ENCODE measurements around the gene AGBL4.

Gene AGBL4

DNA sequence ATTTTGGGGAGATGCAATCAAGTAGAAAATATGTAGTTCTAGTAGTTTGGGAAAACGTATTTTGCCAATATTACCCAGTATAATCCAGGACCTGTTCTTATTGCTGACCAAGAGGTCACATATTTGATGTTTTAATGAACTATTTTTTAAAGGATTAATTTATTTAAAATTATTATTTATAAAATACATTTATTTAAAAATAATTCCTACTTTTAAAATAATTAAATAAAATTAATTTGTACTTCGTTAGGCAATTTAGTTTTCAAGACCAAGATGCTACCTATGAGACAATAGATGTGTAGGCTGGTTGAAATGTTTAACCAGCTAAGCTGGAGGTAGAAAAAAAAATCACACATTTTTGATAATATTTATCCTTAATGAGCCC lies 1106.7 kb downstream of the AGBL4 start (continued):
- TF ChIP-seq, protein P1, sequence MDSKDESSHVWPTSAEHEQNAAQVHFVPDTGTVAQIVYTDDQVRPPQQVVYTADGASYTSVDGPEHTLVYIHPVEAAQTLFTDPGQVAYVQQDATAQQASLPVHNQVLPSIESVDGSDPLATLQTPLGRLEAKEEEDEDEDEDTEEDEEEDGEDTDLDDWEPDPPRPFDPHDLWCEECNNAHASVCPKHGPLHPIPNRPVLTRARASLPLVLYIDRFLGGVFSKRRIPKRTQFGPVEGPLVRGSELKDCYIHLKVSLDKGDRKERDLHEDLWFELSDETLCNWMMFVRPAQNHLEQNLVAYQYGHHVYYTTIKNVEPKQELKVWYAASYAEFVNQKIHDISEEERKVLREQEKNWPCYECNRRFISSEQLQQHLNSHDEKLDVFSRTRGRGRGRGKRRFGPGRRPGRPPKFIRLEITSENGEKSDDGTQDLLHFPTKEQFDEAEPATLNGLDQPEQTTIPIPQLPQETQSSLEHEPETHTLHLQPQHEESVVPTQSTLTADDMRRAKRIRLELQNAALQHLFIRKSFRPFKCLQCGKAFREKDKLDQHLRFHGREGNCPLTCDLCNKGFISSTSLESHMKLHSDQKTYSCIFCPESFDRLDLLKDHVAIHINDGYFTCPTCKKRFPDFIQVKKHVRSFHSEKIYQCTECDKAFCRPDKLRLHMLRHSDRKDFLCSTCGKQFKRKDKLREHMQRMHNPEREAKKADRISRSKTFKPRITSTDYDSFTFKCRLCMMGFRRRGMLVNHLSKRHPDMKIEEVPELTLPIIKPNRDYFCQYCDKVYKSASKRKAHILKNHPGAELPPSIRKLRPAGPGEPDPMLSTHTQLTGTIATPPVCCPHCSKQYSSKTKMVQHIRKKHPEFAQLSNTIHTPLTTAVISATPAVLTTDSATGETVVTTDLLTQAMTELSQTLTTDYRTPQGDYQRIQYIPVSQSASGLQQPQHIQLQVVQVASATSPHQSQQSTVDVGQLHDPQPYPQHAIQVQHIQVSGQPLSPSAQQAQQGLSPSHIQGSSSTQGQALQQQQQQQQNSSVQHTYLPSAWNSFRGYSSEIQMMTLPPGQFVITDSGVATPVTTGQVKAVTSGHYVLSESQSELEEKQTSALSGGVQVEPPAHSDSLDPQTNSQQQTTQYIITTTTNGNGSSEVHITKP (tag by site-specific recombination; IDR thresholded peaks at IDR 0.05) = no peak
- TF ChIP-seq KLF10 (tag by site-specific recombination; IDR thresholded peaks at IDR 0.05) (no peak), ZNF341 (tag by site-specific recombination; IDR thresholded peaks at IDR 0.05; ENCODE audit: low read depth) (no peak), ZSCAN23 (tag by site-specific recombination; IDR thresholded peaks at IDR 0.05) (no peak), EGR2 (tag by site-specific recombination; IDR thresholded peaks at IDR 0.05; ENCODE audit: low read depth) (no peak)
- TF ChIP-seq, protein P2, sequence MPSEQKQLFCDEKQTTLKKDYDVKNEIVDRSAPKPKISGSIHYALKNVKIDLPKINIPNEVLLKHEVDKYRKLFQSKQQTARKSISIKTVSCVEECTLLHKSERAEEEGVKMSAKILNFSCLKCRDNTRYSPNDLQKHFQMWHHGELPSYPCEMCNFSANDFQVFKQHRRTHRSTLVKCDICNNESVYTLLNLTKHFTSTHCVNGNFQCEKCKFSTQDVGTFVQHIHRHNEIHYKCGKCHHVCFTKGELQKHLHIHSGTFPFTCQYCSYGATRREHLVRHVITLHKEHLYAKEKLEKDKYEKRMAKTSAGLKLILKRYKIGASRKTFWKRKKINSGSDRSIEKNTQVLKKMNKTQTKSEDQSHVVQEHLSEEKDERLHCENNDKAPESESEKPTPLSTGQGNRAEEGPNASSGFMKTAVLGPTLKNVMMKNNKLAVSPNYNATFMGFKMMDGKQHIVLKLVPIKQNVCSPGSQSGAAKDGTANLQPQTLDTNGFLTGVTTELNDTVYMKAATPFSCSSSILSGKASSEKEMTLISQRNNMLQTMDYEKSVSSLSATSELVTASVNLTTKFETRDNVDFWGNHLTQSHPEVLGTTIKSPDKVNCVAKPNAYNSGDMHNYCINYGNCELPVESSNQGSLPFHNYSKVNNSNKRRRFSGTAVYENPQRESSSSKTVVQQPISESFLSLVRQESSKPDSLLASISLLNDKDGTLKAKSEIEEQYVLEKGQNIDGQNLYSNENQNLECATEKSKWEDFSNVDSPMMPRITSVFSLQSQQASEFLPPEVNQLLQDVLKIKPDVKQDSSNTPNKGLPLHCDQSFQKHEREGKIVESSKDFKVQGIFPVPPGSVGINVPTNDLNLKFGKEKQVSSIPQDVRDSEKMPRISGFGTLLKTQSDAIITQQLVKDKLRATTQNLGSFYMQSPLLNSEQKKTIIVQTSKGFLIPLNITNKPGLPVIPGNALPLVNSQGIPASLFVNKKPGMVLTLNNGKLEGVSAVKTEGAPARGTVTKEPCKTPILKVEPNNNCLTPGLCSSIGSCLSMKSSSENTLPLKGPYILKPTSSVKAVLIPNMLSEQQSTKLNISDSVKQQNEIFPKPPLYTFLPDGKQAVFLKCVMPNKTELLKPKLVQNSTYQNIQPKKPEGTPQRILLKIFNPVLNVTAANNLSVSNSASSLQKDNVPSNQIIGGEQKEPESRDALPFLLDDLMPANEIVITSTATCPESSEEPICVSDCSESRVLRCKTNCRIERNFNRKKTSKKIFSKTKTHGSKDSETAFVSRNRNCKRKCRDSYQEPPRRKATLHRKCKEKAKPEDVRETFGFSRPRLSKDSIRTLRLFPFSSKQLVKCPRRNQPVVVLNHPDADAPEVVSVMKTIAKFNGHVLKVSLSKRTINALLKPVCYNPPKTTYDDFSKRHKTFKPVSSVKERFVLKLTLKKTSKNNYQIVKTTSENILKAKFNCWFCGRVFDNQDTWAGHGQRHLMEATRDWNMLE (tag by site-specific recombination; conservative IDR thresholded peaks at IDR 0.05; ENCODE audit: low read depth) = no peak
- TF ChIP-seq, protein P3, sequence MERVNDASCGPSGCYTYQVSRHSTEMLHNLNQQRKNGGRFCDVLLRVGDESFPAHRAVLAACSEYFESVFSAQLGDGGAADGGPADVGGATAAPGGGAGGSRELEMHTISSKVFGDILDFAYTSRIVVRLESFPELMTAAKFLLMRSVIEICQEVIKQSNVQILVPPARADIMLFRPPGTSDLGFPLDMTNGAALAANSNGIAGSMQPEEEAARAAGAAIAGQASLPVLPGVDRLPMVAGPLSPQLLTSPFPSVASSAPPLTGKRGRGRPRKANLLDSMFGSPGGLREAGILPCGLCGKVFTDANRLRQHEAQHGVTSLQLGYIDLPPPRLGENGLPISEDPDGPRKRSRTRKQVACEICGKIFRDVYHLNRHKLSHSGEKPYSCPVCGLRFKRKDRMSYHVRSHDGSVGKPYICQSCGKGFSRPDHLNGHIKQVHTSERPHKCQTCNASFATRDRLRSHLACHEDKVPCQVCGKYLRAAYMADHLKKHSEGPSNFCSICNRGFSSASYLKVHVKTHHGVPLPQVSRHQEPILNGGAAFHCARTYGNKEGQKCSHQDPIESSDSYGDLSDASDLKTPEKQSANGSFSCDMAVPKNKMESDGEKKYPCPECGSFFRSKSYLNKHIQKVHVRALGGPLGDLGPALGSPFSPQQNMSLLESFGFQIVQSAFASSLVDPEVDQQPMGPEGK (tag by site-specific recombination; IDR thresholded peaks at IDR 0.05) = no peak

DNA sequence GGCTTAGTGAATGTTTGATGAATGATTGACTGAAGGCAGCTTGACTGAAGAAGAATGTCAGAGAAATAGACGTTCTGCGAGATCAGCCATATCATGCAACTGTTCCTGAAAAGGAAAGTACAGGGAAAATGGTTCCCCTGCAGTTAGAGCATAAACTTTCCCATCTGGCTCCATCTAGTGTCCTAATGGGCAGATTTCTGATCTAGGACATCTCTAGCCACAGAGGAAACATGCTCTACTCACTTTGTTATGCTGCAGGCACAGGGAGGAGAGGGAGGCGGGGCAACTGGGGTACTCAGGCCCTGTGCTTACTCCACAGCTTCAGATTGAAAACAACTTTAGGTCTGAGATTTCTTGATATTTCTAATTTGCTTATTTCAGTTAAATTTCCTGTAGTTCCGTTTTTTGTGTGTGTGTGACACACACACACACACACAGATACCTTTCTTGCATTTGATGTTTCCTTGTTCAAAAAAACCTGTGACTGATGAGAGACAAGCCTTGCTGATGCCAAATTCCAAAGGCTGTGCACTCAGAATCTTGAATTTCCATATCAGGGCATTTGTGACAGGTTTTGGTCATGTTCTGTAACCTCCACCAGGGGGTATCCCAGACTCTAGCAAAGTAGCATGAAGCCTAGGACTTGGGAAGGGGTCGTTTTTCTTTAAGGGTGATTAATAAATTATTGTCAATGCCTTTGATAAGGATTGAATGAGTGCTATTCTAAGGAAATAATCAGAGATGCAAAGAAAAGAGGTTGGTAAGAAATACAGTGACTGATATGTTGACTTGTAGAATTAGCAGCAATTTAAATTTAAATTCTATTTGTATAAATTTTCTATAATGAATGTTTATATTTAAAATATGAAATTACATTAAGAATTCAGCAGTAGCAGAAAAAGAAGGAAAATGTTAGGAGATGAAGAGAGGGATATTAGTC lies 1107.4 kb downstream of the AGBL4 start:
- TF ChIP-seq ZNF626 (tag by site-specific recombination; IDR thresholded peaks at IDR 0.05) (no peak), MZF1 (tag by site-specific recombination; IDR thresholded peaks at IDR 0.05; ENCODE audit: borderline replicate concordance) (no peak), ZNF654 (tag by site-specific recombination; IDR thresholded peaks at IDR 0.05; ENCODE audit: low read depth) (peak; percentile 31), PRDM1 (tag by site-specific recombination; IDR thresholded peaks at IDR 0.05) (no peak), TRIM28 (IDR thresholded peaks at IDR 0.05; ENCODE audit: borderline replicate concordance, low read length) (peak; percentile 61), ZNF248 (tag by site-specific recombination; IDR thresholded peaks at IDR 0.05) (no peak)
- TF ChIP-seq, protein P4, sequence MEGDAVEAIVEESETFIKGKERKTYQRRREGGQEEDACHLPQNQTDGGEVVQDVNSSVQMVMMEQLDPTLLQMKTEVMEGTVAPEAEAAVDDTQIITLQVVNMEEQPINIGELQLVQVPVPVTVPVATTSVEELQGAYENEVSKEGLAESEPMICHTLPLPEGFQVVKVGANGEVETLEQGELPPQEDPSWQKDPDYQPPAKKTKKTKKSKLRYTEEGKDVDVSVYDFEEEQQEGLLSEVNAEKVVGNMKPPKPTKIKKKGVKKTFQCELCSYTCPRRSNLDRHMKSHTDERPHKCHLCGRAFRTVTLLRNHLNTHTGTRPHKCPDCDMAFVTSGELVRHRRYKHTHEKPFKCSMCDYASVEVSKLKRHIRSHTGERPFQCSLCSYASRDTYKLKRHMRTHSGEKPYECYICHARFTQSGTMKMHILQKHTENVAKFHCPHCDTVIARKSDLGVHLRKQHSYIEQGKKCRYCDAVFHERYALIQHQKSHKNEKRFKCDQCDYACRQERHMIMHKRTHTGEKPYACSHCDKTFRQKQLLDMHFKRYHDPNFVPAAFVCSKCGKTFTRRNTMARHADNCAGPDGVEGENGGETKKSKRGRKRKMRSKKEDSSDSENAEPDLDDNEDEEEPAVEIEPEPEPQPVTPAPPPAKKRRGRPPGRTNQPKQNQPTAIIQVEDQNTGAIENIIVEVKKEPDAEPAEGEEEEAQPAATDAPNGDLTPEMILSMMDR (tag by site-specific recombination; IDR thresholded peaks at IDR 0.05) = 0 out of 2 replicates have a peak, but pooled peaks have one; percentile 46
- TF ChIP-seq, protein P5, sequence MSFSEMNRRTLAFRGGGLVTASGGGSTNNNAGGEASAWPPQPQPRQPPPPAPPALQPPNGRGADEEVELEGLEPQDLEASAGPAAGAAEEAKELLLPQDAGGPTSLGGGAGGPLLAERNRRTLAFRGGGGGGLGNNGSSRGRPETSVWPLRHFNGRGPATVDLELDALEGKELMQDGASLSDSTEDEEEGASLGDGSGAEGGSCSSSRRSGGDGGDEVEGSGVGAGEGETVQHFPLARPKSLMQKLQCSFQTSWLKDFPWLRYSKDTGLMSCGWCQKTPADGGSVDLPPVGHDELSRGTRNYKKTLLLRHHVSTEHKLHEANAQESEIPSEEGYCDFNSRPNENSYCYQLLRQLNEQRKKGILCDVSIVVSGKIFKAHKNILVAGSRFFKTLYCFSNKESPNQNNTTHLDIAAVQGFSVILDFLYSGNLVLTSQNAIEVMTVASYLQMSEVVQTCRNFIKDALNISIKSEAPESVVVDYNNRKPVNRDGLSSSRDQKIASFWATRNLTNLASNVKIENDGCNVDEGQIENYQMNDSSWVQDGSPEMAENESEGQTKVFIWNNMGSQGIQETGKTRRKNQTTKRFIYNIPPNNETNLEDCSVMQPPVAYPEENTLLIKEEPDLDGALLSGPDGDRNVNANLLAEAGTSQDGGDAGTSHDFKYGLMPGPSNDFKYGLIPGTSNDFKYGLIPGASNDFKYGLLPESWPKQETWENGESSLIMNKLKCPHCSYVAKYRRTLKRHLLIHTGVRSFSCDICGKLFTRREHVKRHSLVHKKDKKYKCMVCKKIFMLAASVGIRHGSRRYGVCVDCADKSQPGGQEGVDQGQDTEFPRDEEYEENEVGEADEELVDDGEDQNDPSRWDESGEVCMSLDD (tag by site-specific recombination; IDR thresholded peaks at IDR 0.05) = no peak
- Histone ChIP-seq H3K4me1 (ENCODE audit: control insufficient read depth, insufficient read depth, low read length) (no peaks in the 10 kb centered on the region), H3K4me3 (ENCODE audit: low read depth, low read length) (no peak overlapping the region), H3K36me3 (ENCODE audit: control insufficient read depth in 2 of 2, insufficient read depth in 1 of 2, low read length in 2 of 2) (no peaks in the 10 kb centered on the region), H3K27ac (ENCODE audit: extremely low read depth, low read depth, low read length) (no peak overlapping the region), H3K9me3 (ENCODE audit: control insufficient read depth, insufficient read depth, low read depth, low read length) (no peaks in the 10 kb centered on the region)
- ChIA-PET POLR2A (no interaction called here), CTCF (interaction anchor here (0.6 to 1.2 kb wide), 7 partner anchors 11 to 1425 kb away, joined by 3 to 4 read pairs (median 3); no protein-coding TSS in a partner anchor)

Measured in HEK293 (cell line).